Stimulated activated CD8-positive, alpha-beta memory T cell treated with anti-CD3 and anti-CD28 coated beads, Interleukin-7, amount 100 ng/mL, for 48 hours (primary cell): Measurements from ENCODE around the gene PTRH1.

ENCODE experiments used
- DNase-seq, 2 donors: peaks; one replicate each; pipeline ENCODE4 v3.0.0-alpha.2; 2020; ENCODE audit warnings: low read depth in 1 of 2; ENCODE audit errors: extremely low read depth in 1 of 2

The PTRH1 gene

DNA sequence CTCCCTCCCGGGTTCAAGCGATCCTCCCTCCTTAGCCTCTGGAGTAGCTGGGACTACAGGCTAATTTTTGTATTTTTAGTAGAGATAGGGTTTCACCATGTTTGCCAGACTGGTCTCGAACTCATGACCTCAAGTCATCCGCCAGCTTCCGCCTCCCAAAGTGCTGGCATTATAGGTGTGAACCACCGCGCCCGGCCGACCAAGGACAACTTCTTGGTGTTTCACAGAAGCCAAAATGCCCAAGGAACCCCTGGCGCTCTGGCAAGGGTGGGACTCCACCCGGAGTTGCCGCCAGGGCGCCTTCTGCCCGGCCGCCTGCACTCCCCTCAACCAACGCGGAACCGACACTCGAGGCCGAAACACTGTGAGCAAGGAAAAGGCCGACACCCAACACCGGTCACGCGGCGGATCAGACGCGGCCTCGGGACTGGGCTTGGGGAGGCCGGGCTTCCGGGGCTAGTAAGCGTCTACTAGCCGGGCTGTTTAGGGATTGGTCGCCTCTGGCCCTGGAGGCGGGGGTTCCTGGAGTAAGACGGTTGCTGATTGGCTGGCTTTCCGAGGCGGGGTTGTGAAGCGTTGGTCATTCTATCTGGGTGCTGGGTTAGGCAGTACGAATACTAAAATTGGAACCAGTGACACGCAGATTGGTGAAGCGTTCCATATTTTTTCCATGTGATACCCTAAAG, 16.3 kb downstream of the PTRH1 start:
- DNase-seq: peak; percentile 74 to 91

- DNase-seq: no peak
These were observed 17.1 kb downstream of the PTRH1 start for GRCh38 chr9:127698386-127698785.

GRCh38 chr9:127697575-127697974, 17.9 kb downstream of the PTRH1 start:
- no peak for DNase-seq

GRCh38 chr9:127694890-127695720, 20.4 kb downstream of the PTRH1 start:
- DNase-seq: no peak

DNA sequence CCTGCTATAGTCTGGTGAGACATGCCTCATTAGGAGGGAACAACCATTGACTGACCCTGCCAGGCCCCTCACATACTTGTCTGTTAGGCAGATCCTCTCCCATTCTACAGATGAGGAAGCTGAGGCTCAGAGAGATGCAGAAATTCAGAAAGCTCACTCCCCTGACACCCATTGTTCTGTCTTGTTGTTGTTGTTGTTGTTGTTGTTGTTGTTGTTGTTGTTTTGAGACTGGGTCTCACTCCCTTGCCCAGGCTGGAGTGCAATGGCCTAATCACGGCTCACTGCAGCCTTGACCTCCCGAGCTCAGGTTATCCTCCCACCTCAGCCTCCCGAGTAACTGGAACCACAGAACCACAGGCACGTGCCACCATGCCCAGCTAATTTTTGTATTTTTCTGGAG, 21.8 kb downstream of the PTRH1 start:
- no peak for DNase-seq

DNA sequence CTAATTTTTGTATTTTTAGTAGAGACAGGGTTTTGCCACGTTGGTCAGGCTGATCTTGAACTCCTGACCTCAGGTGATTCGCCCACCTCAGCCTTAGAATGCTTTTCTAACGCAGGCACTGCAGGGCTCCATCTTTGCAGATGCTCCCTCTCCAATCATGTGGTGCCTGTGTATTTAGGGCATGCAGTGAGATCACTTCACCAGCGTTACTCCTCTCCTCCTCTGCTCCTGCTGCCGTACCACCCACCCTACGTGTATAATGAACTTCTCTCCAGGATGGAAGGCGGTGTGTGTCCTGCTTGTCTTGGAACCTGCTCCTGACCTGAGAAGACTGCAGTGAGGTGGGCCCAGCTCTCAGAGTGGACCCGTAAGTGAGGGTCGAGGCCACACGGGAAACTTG, 22.3 kb downstream of the PTRH1 start:
- DNase-seq: no peak

DNA sequence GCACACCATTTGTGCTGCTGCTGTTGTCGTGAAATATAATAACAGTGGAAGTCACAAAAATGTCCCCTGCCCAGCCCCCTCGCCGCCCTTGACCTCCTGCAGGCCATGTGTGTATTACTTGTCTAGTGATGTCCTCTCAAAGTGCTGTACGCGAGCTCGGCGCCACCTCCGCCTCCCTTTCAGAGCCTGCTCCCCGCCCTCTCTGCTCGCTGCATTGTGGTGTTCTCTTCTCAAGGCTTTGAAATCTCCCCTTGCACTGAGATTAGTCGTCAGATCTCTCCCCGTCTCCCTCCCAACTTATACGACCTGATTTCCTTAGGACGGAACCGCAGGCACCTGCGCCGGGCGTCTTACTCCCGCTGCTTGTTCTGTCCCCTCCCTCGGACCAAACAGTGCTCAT, 23.4 kb downstream of the PTRH1 start:
- no peak for DNase-seq

GRCh38 chr9:127690735-127691134, 24.7 kb downstream of the PTRH1 start:
- no peak for DNase-seq

DNA sequence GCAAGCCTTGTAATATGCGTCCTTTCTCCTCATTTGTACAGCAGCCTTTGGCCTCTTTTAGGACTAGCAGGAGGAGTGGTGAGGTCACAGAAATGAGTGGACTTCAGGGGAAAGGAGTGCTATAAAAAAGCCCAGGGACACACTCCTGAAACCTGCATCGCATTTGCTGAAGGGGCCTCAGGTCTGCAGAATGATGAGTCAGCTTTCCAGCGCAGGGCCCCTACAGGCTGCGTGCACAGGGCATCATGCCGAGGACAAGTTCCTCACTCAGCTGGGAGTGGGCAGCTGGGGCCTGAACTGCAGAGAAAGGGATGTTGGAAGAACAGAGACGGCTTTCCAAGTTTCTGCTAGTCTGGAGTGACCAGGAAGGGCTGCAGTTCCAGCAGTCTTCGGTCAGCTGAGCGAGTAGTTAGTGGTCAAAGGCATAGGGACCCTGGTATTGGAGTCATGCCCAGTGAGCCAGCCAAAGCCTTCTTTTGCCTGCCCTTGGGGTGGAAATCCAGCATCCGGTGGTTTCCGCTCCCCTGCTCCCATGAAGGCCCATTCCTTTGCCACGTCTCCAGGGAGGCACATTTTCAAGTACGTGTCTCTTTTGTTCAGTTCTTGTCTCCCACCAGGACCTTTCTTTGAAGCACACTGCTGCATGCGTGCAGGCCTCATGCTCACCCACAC, 26.0 kb downstream of the PTRH1 start:
- DNase-seq: no peak

DNA sequence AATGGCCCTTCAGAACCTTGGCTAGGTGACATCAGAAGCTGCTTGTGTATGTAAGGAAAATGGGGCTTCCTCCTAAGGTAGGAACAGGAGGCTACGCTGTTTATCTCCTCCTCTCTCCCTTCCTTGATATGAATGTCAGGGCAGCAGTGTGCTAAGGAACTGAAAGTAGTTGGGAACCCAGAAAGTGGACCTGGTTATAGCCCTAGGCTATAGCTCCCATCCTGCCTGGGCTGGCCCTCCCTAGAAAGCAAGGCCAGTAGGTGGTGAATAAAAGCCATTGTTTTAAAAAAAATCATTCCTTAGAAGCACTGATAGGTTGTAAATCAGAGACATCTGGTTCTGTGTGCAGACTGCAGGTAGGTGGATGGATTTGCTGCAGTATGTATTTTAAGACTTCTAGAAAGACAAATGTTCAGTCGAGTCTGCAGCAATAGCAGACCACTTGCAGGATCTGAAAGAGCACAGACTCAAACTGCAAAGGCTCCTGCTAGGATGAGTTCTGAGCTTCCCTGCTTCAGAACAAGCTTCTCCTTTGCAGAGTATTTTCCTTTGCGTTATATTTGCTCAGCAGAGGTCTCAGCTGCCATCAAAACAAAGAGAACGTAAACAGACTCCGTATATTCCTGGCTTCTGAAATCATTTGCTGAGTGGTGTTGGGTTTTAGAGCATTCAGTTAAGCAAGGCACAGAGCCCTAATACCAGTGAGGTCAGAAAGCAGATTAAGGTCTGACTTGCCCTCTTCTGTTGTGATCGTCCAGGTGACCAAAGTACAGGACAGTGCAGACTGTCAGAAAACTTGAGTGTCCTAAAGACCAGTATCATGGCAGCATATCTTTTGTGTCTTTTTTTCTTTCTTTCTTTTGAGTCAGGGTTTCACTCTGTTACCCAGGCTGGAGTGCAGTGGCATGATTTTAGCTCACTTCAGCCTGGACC, 28.7 kb downstream of the PTRH1 start:
- no peak for DNase-seq

GRCh38 chr9:127684576-127684975, 30.9 kb downstream of the PTRH1 start:
- no peak for DNase-seq

DNA sequence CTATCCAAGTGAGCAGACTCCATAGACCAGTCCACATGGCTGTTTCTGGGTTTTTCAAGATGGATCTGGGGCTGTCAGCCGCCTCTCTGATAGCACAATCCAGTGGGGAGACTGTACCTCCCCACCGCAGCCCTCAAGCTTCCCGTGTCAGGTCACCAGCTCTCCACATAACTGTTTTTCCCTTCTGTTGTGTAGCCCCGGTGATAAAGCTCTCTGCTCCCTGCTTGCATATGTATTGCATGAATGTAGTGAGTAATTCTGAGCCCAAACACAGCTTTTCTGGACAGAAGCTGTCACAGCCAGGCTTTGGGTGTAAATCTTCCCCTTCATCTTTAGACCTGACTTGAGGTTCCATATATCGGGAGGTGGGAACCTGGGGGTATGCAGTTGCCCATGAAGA, 31.7 kb downstream of the PTRH1 start:
- DNase-seq: no peak

DNA sequence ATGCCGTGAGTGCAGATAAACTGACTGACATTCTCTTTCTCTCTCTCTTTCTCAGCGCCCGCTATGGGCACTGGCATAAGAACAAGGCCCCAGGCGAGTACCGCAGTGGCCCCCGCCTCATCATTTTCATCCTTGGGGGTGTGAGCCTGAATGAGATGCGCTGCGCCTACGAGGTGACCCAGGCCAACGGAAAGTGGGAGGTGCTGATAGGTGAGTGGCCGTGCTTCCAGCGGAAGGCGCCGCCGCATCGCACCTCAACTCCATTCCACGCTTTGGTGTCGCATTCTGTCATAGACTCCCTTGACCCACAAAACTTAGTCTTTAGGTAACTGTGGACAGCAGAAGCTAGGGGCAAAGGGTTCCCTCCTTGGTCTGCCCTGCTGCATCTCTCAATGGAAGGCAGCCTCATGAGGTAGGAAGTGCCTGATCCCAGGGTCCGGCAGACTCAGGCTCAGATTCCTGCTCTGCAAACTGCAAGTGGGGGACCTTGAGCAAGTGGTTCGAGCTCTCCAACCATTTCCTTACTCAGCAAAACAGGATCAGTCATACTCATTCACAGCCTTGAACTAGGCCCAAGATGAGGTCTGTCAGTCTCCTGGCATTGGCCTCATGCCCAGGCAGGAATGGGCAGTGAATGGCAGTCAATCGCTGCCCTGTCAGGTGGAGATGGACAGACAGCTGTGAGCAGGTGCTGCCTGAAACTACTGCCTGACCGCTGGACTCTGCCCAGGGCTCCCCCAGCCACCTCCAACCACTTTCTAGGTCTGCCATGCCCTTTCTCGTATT, 32.9 kb downstream of the PTRH1 start:
- no peak for DNase-seq

GRCh38 chr9:127680846-127681245, 34.6 kb downstream of the PTRH1 start:
- DNase-seq: no peak

DNA sequence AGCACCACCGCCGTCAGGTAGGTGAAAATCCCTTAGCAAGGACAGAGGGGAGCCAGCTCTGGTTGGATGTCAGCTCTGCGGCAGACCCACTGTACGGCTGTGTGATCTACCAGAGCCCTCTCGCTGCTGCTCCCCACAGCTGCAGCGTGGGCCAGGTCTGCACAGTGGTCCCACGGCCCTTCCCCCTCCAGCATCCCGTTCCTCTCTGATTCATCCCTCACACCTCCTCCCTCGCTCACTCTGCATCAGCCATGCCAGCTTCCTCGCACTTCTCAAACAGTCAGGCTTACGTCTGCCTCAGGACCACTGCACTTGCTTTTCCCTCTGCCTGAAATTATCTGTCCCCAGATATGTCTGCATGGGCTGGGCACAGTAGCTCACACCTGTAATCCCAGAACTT, 35.2 kb downstream of the PTRH1 start:
- no peak for DNase-seq

GRCh38 chr9:127679506-127679905, 36.0 kb downstream of the PTRH1 start:
- DNase-seq: no peak

DNA sequence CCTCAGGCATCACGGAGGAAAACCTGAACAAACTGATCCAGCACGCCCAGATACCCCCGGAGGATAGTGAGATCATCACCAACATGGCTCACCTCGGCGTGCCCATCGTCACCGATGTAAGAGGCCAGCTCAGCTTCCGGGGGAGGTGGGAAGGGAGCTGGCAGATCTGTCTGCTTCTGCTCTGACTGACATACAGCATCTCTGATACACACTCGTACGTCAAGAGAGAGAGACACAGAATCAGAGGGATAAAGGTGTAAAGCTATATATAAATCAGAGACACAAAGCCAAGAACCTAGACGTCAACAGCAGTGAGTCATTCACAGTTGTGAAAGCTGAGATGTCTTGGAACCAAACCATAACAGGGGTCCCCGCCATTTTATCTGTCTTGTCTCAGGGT, 38.8 kb downstream of the PTRH1 start:
- DNase-seq: no peak

- no peak for DNase-seq
These were observed 42.2 kb downstream of the PTRH1 start for GRCh38 chr9:127673234-127673633.

- DNase-seq: no peak
These were observed 47.6 kb downstream of the PTRH1 start for GRCh38 chr9:127667906-127668305.
